ENCODE results near the gene NEAT1.

The NEAT1 gene

DNA sequence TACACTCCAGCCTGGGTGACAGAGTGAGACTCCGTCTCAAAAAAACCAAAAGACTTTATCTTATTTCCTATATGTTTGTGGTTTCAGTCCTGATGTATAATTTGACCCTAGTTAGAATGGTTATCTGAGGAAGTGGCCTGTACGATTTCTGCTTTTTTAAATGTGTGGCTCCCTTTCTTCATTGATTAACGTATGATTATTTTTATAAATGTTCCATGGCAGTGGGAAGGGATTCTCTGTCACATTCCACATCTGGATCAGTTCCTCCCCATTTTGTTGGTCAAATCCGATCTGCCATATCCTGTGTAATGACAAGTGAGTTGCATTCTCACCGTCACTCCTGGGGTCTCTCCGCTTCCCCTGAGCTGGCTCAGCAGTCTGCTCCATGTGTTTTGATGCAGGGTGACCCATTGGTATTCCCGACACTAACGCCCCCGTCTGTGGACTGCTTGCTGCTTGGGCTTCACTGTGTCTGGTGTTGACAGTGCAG lies 20.3 kb downstream of the NEAT1 start:
- TF ChIP-seq EZH2phosphoT487 (IDR thresholded peaks at IDR 0.05; ENCODE audit: low read depth) = no peak
- TF ChIP-seq, protein P1, sequence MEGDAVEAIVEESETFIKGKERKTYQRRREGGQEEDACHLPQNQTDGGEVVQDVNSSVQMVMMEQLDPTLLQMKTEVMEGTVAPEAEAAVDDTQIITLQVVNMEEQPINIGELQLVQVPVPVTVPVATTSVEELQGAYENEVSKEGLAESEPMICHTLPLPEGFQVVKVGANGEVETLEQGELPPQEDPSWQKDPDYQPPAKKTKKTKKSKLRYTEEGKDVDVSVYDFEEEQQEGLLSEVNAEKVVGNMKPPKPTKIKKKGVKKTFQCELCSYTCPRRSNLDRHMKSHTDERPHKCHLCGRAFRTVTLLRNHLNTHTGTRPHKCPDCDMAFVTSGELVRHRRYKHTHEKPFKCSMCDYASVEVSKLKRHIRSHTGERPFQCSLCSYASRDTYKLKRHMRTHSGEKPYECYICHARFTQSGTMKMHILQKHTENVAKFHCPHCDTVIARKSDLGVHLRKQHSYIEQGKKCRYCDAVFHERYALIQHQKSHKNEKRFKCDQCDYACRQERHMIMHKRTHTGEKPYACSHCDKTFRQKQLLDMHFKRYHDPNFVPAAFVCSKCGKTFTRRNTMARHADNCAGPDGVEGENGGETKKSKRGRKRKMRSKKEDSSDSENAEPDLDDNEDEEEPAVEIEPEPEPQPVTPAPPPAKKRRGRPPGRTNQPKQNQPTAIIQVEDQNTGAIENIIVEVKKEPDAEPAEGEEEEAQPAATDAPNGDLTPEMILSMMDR (IDR thresholded peaks at IDR 0.05; ENCODE audit: low read depth, low read length) = no peak
- no peak overlapping the region for H3K4me3 ChIP-seq (ENCODE audit: low read length)
- no peaks in the 10 kb centered on the region for H3K27me3 ChIP-seq (ENCODE audit: low read depth, low read length)
- H3K9me3 ChIP-seq (ENCODE audit: insufficient read depth, low read length) = no peaks in the 10 kb centered on the region
- no peak overlapping the region for H3K9ac ChIP-seq (ENCODE audit: low read length)
- peaks cover 78% of the 10 kb centered on the region for H4K20me1 ChIP-seq (ENCODE audit: insufficient read depth, low read length)
- H3K79me2 ChIP-seq (ENCODE audit: low read length) = peaks cover 17% of the 10 kb centered on the region; the same call in 1 of the 2 replicates
- H3K4me2 ChIP-seq (ENCODE audit: low read length) = no peak overlapping the region
- H3K36me3 ChIP-seq (replicated peaks; ENCODE audit: low read depth, low read length) = peaks cover 46% of the 10 kb centered on the region
- peaks cover 51% of the 10 kb centered on the region for H3K4me1 ChIP-seq (ENCODE audit: low read length)
- H3K27ac ChIP-seq (ENCODE audit: low read length) = peak overlapping the region; percentile 0; the same call in 1 of the 2 replicates
- H2AFZ ChIP-seq (ENCODE audit: low read depth, low read length) = no peak overlapping the region

DNA sequence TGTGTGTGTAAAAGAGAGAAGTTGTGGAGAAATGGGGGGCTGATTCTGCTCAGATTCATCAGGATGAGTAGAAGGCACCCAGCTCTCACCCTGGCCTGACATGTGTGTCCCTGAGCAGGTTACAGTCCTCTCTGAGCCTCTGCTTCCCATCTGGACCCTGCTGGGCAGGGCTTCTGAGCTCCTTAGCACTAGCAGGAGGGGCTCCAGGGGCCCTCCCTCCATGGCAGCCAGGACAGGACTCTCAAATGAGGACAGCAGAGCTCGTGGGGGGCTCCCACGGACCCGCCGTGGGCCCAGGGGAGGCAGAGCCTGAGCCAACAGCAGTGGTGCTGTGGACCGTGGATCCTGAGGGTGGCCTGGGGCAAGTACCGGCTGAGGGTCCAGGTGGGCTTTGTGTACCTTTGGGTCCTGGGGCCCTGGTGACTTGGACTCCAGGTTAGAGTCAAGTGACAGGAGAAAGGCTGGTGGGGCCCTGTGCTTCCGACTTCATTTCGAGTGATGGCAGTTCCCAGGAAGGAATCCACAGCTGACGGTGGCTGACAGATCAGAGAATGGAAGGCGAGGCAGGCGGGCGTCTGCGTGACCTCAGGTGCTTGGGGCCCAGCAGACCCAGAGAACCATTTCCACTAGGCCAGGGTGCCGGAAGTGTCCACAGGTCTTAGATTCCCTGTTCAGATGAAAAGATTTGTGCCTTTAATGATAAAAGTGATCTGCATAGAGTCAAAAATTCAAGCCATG lies 21.9 kb downstream of the NEAT1 start:
- peaks cover 41% of the 10 kb centered on the region for H3K4me1 ChIP-seq (ENCODE audit: low read length)

GRCh38 chr11:65445101-65445603 lies 22.6 kb downstream of the NEAT1 start:
- H3K4me3 ChIP-seq (ENCODE audit: low read length) = no peak overlapping the region
- H4K20me1 ChIP-seq (ENCODE audit: insufficient read depth, low read length) = peaks cover 56% of the 10 kb centered on the region
- peaks cover 26% of the 10 kb centered on the region for H3K36me3 ChIP-seq (replicated peaks; ENCODE audit: low read depth, low read length)
- peaks cover 34% of the 10 kb centered on the region for H3K4me1 ChIP-seq (ENCODE audit: low read length)
- no peak for TF ChIP-seq EZH2phosphoT487 (IDR thresholded peaks at IDR 0.05; ENCODE audit: low read depth)
- TF ChIP-seq, protein P1 (IDR thresholded peaks at IDR 0.05; ENCODE audit: low read depth, low read length) = no peak
- no peak overlapping the region for H2AFZ ChIP-seq (ENCODE audit: low read depth, low read length)
- no peaks in the 10 kb centered on the region for H3K9me3 ChIP-seq (ENCODE audit: insufficient read depth, low read length)
- no peak overlapping the region for H3K9ac ChIP-seq (ENCODE audit: low read length)
- peaks cover 5% of the 10 kb centered on the region; the same call in 1 of the 2 replicates for H3K79me2 ChIP-seq (ENCODE audit: low read length)
- no peak overlapping the region for H3K4me2 ChIP-seq (ENCODE audit: low read length)
- H3K27me3 ChIP-seq (ENCODE audit: low read depth, low read length) = no peaks in the 10 kb centered on the region
- no peak overlapping the region for H3K27ac ChIP-seq (ENCODE audit: low read length)

More for the DNA sequence above, 21.9 kb downstream of the NEAT1 start:
- peaks cover 63% of the 10 kb centered on the region for H4K20me1 ChIP-seq (ENCODE audit: insufficient read depth, low read length)
- H3K9ac ChIP-seq (ENCODE audit: low read length) = no peak overlapping the region
- H3K27me3 ChIP-seq (ENCODE audit: low read depth, low read length) = no peaks in the 10 kb centered on the region
- no peak overlapping the region; the same call in 1 of the 2 replicates for H3K27ac ChIP-seq (ENCODE audit: low read length)
- no peaks in the 10 kb centered on the region for H3K9me3 ChIP-seq (ENCODE audit: insufficient read depth, low read length)
- TF ChIP-seq EZH2phosphoT487 (IDR thresholded peaks at IDR 0.05; ENCODE audit: low read depth) = no peak
- TF ChIP-seq, protein P1 (IDR thresholded peaks at IDR 0.05; ENCODE audit: low read depth, low read length) = no peak
- H2AFZ ChIP-seq (ENCODE audit: low read depth, low read length) = no peak overlapping the region
- no peak overlapping the region for H3K4me2 ChIP-seq (ENCODE audit: low read length)
- H3K36me3 ChIP-seq (replicated peaks; ENCODE audit: low read depth, low read length) = peaks cover 32% of the 10 kb centered on the region
- no peak overlapping the region for H3K4me3 ChIP-seq (ENCODE audit: low read length)
- H3K79me2 ChIP-seq (ENCODE audit: low read length) = peaks cover 7% of the 10 kb centered on the region; the same call in 1 of the 2 replicates
